NCI-H526 (cell line): ENCODE results near the gene PAM.

Source experiments
- DNase-seq, 2 experiments: peaks; one replicate each; lab custom pipeline; 2025; lab: John Stamatoyannopoulos, UW

Gene PAM

DNA sequence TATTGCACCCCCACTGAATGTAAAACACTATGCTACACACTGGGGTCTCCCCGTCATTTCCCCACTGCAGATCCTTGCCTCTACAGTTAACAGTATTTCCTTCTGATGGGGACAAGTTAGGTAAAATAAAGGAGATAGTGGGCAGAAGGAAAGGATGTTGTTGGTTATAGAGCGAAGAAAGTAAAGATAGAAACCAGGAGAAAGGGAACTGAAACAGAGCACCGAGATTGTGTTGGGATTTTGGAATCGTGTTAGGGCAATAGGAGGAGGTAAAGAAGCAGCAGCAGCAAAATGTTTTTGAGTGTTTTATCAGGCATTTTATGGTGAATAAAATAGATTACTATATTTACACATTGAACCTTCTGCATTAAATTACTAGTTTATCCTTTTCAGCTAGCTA lies 60.0 kb downstream of the PAM start:
- DNase-seq, result no peak

DNA sequence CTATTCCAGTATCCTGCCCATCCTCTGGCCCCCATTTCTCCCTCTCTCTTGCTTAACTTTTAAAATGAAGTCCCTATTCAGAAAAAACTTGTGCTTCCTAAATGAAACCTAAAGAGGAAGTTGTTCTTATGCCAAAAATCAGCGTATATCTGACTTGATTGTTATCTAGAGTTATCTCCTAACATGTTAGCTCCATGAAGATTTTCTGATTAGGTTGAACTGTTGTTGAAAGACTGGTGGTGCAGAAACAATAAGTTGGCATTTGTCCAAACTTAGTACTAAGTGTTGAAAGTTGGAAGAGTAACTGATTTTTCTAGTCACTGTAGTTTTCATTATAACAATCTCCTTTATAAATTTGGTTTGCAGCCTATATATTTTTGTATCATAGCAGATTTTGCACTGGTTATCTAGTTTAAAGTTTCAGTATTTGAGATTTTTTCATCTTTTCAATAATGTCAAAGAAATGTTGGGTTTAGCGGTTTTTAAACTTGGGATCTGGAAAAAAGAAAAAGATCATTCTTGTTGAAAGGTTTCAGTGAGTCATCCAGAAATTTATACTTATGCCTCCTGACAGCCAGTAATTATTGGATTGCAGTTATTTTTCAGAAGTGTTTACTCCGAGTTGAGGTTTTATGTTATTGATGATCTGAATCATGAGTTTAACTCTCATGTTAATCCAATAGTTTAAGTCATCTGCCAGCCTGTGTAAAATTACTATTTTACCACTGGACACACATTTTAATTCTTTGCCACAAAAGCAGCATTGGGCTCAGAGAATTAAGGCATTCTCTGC lies 60.6 kb downstream of the PAM start:
- no peak for DNase-seq

DNA sequence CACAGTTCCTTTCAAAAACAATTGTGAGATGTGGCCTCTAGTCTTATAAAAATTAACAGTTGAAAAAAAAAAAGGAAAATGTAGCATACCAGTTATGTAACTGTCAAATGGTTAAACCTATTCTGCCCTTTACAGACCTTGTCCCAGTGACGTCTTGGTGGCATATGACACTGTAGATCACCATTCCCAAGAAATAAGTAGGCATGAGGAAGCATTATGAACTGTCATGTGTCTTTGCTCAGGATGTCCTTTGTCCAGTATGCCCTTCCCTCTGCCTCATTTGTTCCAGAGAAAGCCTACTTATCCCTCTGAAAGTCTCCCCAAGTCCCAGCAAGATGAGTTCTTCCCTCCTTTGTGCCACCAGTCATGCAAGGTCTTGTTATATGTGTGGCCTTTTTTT lies 63.2 kb downstream of the PAM start:
- DNase-seq, result no peak

GRCh38 chr5:102818934-102819333 lies 63.8 kb downstream of the PAM start:
- no peak for DNase-seq

DNA sequence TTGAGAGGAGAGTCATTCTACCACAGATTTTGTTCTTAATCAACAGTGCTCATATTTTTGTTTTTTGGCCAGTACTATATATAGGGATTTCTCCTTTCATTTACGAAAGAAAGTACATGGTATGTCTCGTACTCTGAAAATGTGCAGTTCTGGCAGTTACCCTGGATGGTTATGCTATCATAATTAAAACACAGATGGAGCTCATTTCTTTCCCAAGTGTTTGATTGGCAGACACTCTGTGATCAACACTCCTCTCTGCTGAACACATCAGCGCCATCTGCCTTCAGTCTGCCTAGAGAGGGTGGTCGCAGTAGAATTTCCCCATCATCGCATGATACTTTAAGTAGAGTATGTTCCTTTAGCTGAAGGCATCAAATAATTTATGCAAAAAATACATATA lies 64.5 kb downstream of the PAM start:
- DNase-seq, result no peak

DNA sequence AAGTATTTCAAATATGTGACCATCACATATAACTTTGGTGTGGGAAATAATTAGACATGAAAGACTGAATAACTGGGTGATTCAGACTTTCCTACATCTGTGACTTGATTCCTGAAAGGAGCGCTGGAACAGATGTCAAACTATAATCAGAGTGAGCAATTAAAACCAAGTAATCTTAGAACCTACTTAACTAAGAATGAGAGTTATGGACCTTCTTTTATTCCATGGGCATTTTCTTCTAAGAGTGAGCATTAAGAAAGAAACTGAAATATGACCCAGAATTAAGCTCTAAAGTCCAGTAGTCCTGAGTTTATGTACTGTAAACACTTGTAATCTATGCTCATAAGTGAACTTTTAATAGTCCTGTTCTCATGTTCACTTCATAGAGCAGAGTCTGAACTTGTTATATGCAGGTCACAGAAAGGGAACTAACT lies 68.4 kb downstream of the PAM start:
- DNase-seq, result no peak

DNA sequence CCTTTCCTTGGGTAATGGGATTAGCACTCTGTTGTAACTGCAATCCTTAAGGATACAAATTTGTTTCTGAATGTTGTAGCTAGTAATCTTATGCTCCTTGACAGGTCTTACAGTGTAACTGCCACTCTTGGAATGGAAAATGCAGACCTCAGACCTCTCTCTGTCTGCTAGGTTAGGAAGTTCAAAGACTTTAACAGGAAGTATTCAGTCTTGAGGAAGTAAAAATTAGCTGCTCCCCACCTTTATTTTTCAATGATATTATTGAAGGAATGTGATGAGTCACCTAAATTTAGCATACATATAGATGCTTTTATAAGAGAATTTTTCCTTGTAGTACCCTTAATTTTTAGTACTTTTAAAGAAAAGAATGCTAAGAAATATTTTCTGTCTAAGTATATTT lies 71.5 kb downstream of the PAM start:
- DNase-seq, result no peak

DNA sequence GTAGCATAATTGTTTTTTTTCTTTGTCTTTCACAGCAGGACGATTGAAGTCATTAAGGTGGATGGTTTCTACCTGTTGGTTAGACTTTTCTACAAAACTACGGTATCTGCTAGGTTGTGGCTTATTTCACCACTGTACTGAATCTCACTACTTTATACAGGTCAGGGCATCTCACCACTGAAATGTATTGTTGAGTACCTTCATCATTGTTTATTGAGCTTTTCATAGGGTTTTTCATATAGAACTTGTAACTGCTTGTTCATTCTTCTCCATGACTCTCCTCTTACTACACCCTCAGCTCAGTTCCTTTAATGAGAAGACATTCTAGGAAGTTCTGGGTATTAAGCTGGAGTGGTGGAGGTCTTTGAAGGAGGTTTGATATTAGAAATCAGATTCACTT lies 75.1 kb downstream of the PAM start:
- no peak for DNase-seq

DNA sequence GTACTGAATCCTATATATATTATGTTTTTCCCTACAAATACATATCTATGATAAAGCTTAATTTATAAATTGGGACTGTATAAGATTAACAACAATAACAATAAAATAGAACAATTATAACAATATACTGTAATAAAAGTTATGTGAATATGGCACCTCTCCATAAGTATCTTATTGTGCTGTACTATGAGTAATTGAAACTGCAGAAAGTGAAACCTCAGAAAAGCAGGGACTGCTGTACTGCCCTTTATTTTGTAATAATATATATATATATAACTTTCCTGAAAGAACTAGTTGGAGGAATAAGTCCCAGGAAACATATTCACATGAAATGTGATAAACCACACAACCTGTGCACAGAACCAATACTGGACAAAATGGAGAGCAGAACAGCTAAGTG lies 77.3 kb downstream of the PAM start:
- no peak for DNase-seq

- no peak for DNase-seq
Measured at GRCh38 chr5:102833146-102833545, 78.0 kb downstream of the PAM start.

GRCh38 chr5:102834438-102834964 lies 79.4 kb downstream of the PAM start:
- no peak for DNase-seq

GRCh38 chr5:102835717-102836116 lies 80.6 kb downstream of the PAM start:
- no peak for DNase-seq

DNA sequence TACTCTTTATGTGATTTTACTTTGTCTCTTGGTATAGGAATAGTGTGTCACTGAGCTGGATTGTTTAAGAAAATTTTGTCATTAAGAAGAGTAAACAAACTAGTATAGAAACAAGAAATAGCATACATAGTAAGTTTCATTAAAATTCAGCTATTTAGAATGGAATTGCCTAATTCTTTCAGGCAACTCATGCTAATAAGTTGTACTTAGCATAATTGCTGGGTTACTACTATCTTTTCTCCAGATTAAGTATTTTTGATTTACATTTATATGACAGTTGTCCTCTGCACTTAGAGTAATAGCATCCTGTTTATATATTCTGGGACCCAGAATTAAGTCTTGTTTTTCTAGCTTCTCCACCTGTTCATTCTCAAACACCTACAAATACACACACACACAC lies 85.9 kb downstream of the PAM start:
- no peak for DNase-seq

- DNase-seq, result no peak
Measured at GRCh38 chr5:102843997-102844396, 88.9 kb downstream of the PAM start.

- DNase-seq, result peak in 1 of 2 experiments; percentile 8
Measured at GRCh38 chr5:102845041-102845440, 89.9 kb downstream of the PAM start.

DNA sequence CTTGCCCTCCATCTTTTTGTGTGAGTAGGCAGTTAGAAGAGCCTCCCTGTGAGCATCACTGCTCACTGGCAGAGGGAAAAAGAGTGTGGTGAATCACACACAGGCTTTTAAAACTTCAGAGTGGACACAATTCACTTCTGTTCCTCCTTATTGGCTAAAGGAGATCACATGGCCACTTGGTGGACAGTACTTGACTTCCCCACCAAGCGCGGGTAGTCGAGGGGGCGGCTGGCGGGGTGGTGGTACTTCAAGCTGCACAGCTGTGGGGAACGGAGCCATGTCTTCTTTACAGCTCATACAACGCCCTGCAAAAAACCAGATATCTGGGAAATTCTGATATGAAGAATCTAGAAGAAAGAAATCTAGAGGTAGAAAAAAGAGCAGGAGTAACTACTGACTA lies 95.4 kb downstream of the PAM start:
- DNase-seq, result no peak

GRCh38 chr5:102853680-102854079 lies 98.6 kb downstream of the PAM start:
- no peak for DNase-seq

DNA sequence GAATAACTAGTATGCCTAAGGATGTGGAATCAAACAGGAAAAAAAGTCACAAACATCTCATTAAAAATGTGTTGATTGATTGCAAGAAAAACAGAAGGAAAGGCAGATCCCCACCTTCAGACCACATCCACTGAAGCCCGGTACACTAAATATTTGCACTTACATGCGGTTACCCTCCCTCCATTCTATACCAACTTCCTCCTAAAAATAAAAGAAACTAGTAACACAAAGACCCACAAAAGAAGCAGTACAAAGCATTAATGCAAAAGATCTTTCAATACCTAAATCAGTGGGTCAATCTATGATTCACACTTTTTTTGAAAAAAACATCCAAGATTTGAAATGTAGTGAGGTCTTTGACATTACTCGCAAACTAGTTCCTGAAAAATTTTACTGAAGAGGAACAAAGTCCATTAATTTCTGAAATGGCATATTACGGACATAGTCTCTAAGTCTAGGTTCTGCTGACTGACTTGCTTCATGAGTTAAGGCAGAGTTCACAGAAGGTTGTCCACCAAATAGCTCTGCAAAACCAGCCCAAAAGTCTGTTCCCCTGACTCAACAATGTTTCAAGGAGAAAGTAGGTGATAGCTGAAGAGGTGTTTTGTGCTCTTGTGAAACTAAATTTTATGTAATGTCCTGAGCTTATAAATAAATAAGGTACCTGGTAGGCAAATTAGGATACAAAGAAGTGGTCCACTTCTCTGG lies 100.7 kb downstream of the PAM start:
- no peak for DNase-seq

DNA sequence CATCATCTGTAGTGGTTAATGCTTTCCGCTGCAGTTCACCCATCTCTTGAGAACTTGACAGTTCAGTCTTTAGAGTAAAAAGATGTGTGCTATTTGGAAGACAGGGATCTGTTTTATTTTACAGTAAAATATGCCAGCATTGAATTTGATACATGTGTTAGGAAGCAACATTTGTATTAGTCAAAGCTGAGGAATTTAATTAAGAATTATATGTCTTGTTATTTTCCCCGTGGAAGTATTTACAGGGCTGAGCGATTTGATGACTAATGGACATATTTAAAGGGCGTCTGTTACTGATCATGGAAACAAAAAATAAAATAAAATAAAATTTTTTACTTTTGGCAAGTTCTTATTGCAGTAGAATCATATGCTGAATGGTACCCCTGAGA lies 101.3 kb downstream of the PAM start:
- DNase-seq, result no peak

DNA sequence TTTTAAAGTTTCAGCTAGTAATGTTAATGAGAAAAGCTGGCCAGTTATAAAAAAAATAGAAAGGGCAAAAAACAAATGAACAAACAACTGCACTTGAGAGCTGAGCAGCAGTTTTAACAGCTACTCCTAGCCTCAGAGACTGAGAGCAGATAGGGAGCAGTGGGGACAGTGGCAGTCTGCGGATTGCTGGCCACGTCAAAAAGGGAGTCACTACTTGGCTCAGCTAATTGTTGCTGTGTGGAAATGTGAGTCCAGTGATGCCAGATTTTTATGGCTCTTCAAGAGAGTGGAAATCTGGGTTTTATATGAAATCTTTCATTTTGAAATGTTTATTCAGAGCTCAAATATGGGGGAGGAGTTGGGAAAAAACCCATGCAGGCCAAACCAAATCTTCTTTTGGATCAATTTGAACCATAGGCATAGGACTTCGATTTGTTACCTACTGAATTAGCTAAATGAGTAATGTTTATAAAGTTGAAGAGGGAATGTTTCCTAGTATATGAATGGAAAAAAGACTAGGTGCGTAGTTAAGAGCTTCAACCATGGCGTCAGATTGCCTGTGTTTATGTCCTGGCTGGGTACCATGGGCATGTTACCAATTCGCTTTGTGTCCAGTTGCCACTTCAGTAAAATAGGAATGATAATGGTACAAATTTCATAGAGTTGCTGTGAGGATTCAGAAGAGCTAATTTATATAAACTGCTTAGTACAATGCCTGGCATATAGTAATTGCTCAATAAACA lies 102.1 kb downstream of the PAM start:
- DNase-seq, result no peak

GRCh38 chr5:102858221-102858620 lies 103.1 kb downstream of the PAM start:
- DNase-seq, result no peak

DNA sequence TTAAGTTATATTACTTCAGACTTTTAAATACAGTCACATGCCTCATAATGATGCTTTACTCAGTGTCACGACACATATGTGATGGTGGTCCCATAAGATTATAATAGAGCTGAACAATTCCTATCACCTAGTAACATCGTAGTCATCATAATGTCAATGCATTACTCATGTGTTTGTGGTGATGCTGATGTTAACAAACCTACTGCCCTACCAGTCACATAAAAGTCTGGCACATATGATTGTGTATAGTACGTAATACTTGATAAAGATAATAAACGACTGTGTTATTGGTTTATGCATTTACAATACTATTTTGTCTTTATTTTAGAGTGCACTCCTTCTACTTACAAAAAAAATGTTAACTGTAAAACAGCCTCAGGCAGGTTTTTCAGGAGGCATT lies 103.7 kb downstream of the PAM start:
- DNase-seq, result no peak

DNA sequence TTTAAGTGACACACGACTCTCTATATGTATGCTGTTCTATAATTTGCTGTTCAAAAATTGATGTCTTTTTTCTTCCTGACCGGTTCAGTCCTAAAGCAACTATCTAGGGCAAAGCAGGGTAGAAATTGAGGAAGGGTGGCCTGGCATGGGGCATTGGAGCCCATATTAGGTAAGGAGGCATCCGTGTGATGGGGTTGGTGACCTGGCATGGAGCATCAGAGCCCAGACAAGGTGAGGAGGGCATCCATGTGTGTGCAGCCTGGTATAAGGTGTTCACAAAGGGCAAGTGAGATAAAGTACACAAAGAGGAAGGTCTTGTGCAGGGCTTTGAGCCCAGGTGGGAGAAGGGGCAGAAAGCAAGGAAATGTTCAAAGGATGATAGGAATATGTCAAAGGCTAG lies 104.9 kb downstream of the PAM start:
- DNase-seq, result no peak
